H1 (cell line): ENCODE results near the gene PLA2G1B. TPM values are rescaled to one million over a fixed set of nuclear protein-coding genes. Genes with fewer than 3 reads are reported as not detected.

Experiments
- CTCF ChIA-PET: fragments of 300-600 bp; sonication (Branson Sonifier 250); formaldehyde crosslinking; loops from one replicate; lab custom pipeline; 2021; ENCODE audit not compliant: partially characterized antibody; lab: Charles Lee
- POLR2A ChIA-PET: fragments of 300-600 bp; sonication (Branson Sonifier 250); formaldehyde crosslinking; loops from one replicate; lab custom pipeline; 2021; ENCODE audit warnings: inconsistent platforms; ENCODE audit not compliant: partially characterized antibody; lab: Charles Lee
- DNase-seq, 2 experiments: peaks; one replicate each; pipeline versions ENCODE4 v3.0.0 to v3.0.0-alpha.2; 2010 to 2022; ENCODE audit warnings: low spot score in 2 of 2, low read depth in 1 of 2, mixed read lengths in 1 of 2
- FAIRE-seq: peaks from 2 replicates; lab custom pipeline; 2011; peaks lifted over from hg19 to GRCh38; lab: Jason Lieb, UNC
- H2AFZ ChIP-seq: 2 replicates; pipeline ENCODE4 v1.8.1; 2012; ENCODE audit warnings: low read length, inconsistent platforms
- H2AK5ac ChIP-seq: 2 replicates; pipeline ENCODE4 v1.6.1; 2013; ENCODE audit warnings: low read depth, low read length
- H2BK120ac ChIP-seq: replicated peaks from 2 replicates; pipeline ENCODE3; 2013; ENCODE audit warnings: low read depth, low read length, inconsistent platforms
- H2BK12ac ChIP-seq: 2 replicates; pipeline ENCODE4 v1.6.1; 2013; ENCODE audit warnings: low read depth, low read length
- H2BK15ac ChIP-seq: 2 replicates; pipeline ENCODE4 v1.6.1; 2013; ENCODE audit warnings: low read length
- H2BK20ac ChIP-seq: 2 replicates; pipeline ENCODE4 v1.6.1; 2013; ENCODE audit warnings: low read length
- H2BK5ac ChIP-seq: 2 replicates; pipeline ENCODE4 v1.6.1; 2013; ENCODE audit warnings: low read depth, low read length
- H3K14ac ChIP-seq: 2 replicates; pipeline ENCODE4 v1.6.1; 2013; ENCODE audit warnings: inconsistent platforms; ENCODE audit not compliant: insufficient read length
- H3K18ac ChIP-seq: 2 replicates; pipeline ENCODE4 v1.6.1; 2013; ENCODE audit warnings: low read length; ENCODE audit errors: extremely low read depth
- H3K23ac ChIP-seq: 2 replicates; pipeline ENCODE4 v1.6.1; 2013; ENCODE audit warnings: inconsistent platforms; ENCODE audit not compliant: insufficient read length
- H3K23me2 ChIP-seq: 2 replicates; pipeline ENCODE4 v1.6.1; 2013; ENCODE audit warnings: low read depth, low read length
- H3K27ac ChIP-seq: 2 replicates; pipeline ENCODE4 v1.6.1; 2011; ENCODE audit warnings: low read depth, low read length, inconsistent platforms
- H3K27me3 ChIP-seq, 4 experiments: replicated peaks in 1 of 4; 1 replicate in 1 of 4; 2 replicates in 3 of 4; pipeline versions ENCODE4 v1.6.1 to v1.8.1; 2011 to 2013; ENCODE audit warnings: low read length in 3 of 4, mild to moderate bottlenecking in 3 of 4, inconsistent platforms in 2 of 4, mixed read lengths in 2 of 4, moderate library complexity in 1 of 4; ENCODE audit not compliant: control insufficient read depth in 3 of 4, insufficient read depth in 3 of 4; ENCODE audit errors: extremely low read depth in 1 of 4
- H3K36me3 ChIP-seq, 4 experiments: 2 replicates each; pipeline versions ENCODE4 v1.6.1 to v1.8.1; 2011 to 2013; ENCODE audit warnings: mild to moderate bottlenecking in 4 of 4, low read length in 3 of 4, moderate library complexity in 2 of 4, control low read depth in 1 of 4, inconsistent platforms in 1 of 4; ENCODE audit not compliant: insufficient read depth in 4 of 4, control insufficient read depth in 2 of 4
- H3K4ac ChIP-seq: replicated peaks from 2 replicates; pipeline ENCODE3; 2013; ENCODE audit warnings: low read length, low read depth, mixed read lengths, inconsistent platforms; ENCODE audit not compliant: insufficient read length
- H3K4me1 ChIP-seq, 4 experiments: replicated peaks in 1 of 4; 1 replicate in 1 of 4; 2 replicates in 3 of 4; pipeline versions ENCODE4 v1.6.1 to v1.8.1; 2011 to 2013; ENCODE audit warnings: low read length in 3 of 4, inconsistent platforms in 2 of 4, mixed read lengths in 1 of 4; ENCODE audit not compliant: insufficient read depth in 4 of 4, control insufficient read depth in 3 of 4
- H3K4me2 ChIP-seq, 2 experiments: 2 replicates each; pipeline versions ENCODE4 v1.6.1 to v1.8.1; 2011 to 2013; ENCODE audit warnings: low read depth in 2 of 2, low read length in 2 of 2, control low read depth in 1 of 2, inconsistent platforms in 1 of 2, mild to moderate bottlenecking in 1 of 2; ENCODE audit not compliant: insufficient read depth in 1 of 2
- H3K4me3 ChIP-seq, 4 experiments: fragments of 200-600, 300-600 bp in 1 of 4; sonication (generic), shearing (Covaris generic), sonication (Bioruptor Twin) in 1 of 4; 2 replicates each; pipeline versions ENCODE4 v1.5.1 to v1.8.1; 2011 to 2016; ENCODE audit warnings: low read length in 4 of 4, low read depth in 3 of 4, control low read depth in 2 of 4, inconsistent platforms in 2 of 4, mild to moderate bottlenecking in 2 of 4, mixed read lengths in 1 of 4, moderate library complexity in 1 of 4; ENCODE audit not compliant: insufficient read depth in 2 of 4; ENCODE audit errors: extremely low read depth in 1 of 4
- H3K56ac ChIP-seq: replicated peaks from 2 replicates; pipeline ENCODE3; 2013; ENCODE audit warnings: low read depth, mild to moderate bottlenecking, mixed read lengths, low read length, inconsistent platforms; ENCODE audit not compliant: insufficient read length
- H3K79me1 ChIP-seq: 2 replicates; pipeline ENCODE4 v1.6.1; 2013; ENCODE audit warnings: low read depth, low read length, control low read depth
- H3K79me2 ChIP-seq, 2 experiments: 2 replicates each; pipeline versions ENCODE4 v1.6.1 to v1.8.1; 2012 to 2013; ENCODE audit warnings: low read length in 2 of 2, mild to moderate bottlenecking in 2 of 2, inconsistent platforms in 1 of 2; ENCODE audit not compliant: insufficient read depth in 2 of 2, control insufficient read depth in 1 of 2
- H3K9ac ChIP-seq, 4 experiments: replicated peaks in 1 of 4; 1 replicate in 1 of 4; 2 replicates in 3 of 4; pipeline versions ENCODE4 v1.6.1 to v1.8.1; 2011 to 2013; ENCODE audit warnings: low read depth in 3 of 4, low read length in 3 of 4, control low read depth in 2 of 4, mild to moderate bottlenecking in 2 of 4, moderate library complexity in 2 of 4, inconsistent platforms in 1 of 4; ENCODE audit errors: extremely low read depth in 1 of 4
- H3K9me3 ChIP-seq, 2 experiments: 2 replicates each; pipeline versions ENCODE4 v1.6.1 to v1.8.1; 2012 to 2013; ENCODE audit warnings: mild to moderate bottlenecking in 2 of 2, moderate library complexity in 2 of 2, control low read depth in 1 of 2, inconsistent platforms in 1 of 2, low read depth in 1 of 2, low read length in 1 of 2, mixed read lengths in 1 of 2; ENCODE audit not compliant: insufficient read depth in 2 of 2
- H4K20me1 ChIP-seq, 2 experiments: replicated peaks in 1 of 2; 2 replicates each; pipeline versions ENCODE3 to v1.8.1; 2011 to 2013; ENCODE audit warnings: inconsistent platforms in 2 of 2, low read length in 2 of 2, mild to moderate bottlenecking in 1 of 2; ENCODE audit not compliant: insufficient read depth in 2 of 2, control insufficient read depth in 1 of 2
- H4K5ac ChIP-seq: 2 replicates; pipeline ENCODE4 v1.6.1; 2013; ENCODE audit warnings: low read length, low read depth, mixed read lengths, inconsistent platforms; ENCODE audit not compliant: insufficient read length
- H4K8ac ChIP-seq: 2 replicates; pipeline ENCODE4 v1.8.0; 2013; ENCODE audit warnings: mild to moderate bottlenecking, moderate library complexity, low read length, inconsistent platforms; ENCODE audit not compliant: insufficient read depth; ENCODE audit errors: extremely low read depth
- H4K91ac ChIP-seq: replicated peaks from 2 replicates; pipeline ENCODE3; 2013; ENCODE audit warnings: low read length, mixed read lengths, inconsistent platforms; ENCODE audit not compliant: insufficient read length
- ASH2L ChIP-seq: fragments of 200-600, 300-600 bp; sonication (generic); IDR thresholded peaks from one replicate; pipeline ENCODE4 v1.7.1; 2017; ENCODE audit warnings: low read length
- CBX5 ChIP-seq: fragments of 300-800, 300-1000 bp; sonication (generic); IDR thresholded peaks from 2 replicates; pipeline ENCODE4 v1.7.1; 2016; ENCODE audit warnings: antibody characterized with exemption, low read length, low read depth
- EP300 ChIP-seq, 2 experiments: IDR thresholded peaks; 1 replicate in 1 of 2; 2 replicates in 1 of 2; pipeline ENCODE4 v1.6.1; 2011 to 2012; ENCODE audit warnings: low read depth in 2 of 2, low read length in 2 of 2, mild to moderate bottlenecking in 2 of 2, borderline replicate concordance in 1 of 2, inconsistent platforms in 1 of 2, moderate library complexity in 1 of 2
- HDAC2 ChIP-seq, 2 experiments: fragments of 300-600 bp in 1 of 2; sonication (generic) in 1 of 2; IDR thresholded peaks; 2 replicates each; pipeline ENCODE4 v1.6.1; 2011 to 2012; ENCODE audit warnings: low read depth in 2 of 2, low read length in 2 of 2, mild to moderate bottlenecking in 2 of 2, moderate library complexity in 2 of 2, borderline replicate concordance in 1 of 2, inconsistent platforms in 1 of 2
- KDM5A ChIP-seq: fragments of 200-600 bp; IDR thresholded peaks from 2 replicates; pipeline ENCODE4 v1.7.1; 2012; ENCODE audit warnings: mild to moderate bottlenecking, low read length, inconsistent platforms, mixed read lengths
- NANOG ChIP-seq: IDR thresholded peaks from 2 replicates; pipeline ENCODE4 v1.6.1; 2011; ENCODE audit warnings: low read length, low read depth, mild to moderate bottlenecking, inconsistent platforms; ENCODE audit not compliant: insufficient read depth, poor library complexity, severe bottlenecking
- PHF8 ChIP-seq: fragments of 200-600 bp; sonication (generic); conservative IDR thresholded peaks from 2 replicates; pipeline ENCODE4 v1.7.1; 2012; ENCODE audit warnings: low read depth, mild to moderate bottlenecking, inconsistent platforms, low read length, moderate library complexity
- SAP30 ChIP-seq: fragments of 300-600 bp; sonication (generic); IDR thresholded peaks from 2 replicates; pipeline ENCODE4 v1.7.1; 2012; ENCODE audit warnings: low read length, moderate library complexity, mild to moderate bottlenecking, inconsistent platforms; ENCODE audit not compliant: insufficient read depth, insufficient replicate concordance
- SIX5 ChIP-seq: IDR thresholded peaks from 2 replicates; pipeline ENCODE4 v1.6.1; 2011; ENCODE audit warnings: mild to moderate bottlenecking, low read depth, low read length
- SP2 ChIP-seq: IDR thresholded peaks from 2 replicates; pipeline ENCODE4 v1.6.1; 2012; ENCODE audit warnings: mild to moderate bottlenecking, low read length, inconsistent platforms
- SP4 ChIP-seq: IDR thresholded peaks from 2 replicates; pipeline ENCODE4 v1.6.1; 2012; ENCODE audit warnings: low read length, inconsistent platforms
- SUZ12 ChIP-seq: fragments of 200-600 bp; sonication (generic); IDR thresholded peaks from 2 replicates; pipeline ENCODE4 v1.6.1; 2012; ENCODE audit warnings: mild to moderate bottlenecking, inconsistent platforms, low read length, moderate library complexity, mixed read lengths
- WGBS, 2 experiments: shearing (Covaris generic) in 1 of 2; methylation state at CpG; one replicate each; pipeline versions ENCODE4 v1.1.6 to v1.1.7; 2013 to 2015; ENCODE audit warnings: low lambda C conversion rate in 2 of 2, mixed read lengths in 2 of 2, inconsistent platforms in 1 of 2, low coverage in 1 of 2, missing lambda C conversion rate in 1 of 2; ENCODE audit not compliant: insufficient replicate concordance in 2 of 2, insufficient coverage in 1 of 2, insufficient read length in 1 of 2; ENCODE audit errors: extremely low coverage in 1 of 2, missing lambda C conversion rate in 1 of 2; 5-methylcytosine and 5-hydroxymethylcytosine counted together
- polyA plus RNA-seq, 7 experiments: library from polyadenylated mRNA; depleted of rRNA in 3 of 7; stranded (reverse) in 5 of 7; unstranded in 2 of 7; fragments of >200 nt in 5 of 7; fragments of 200-250 nt in 2 of 7; gene quantifications; 1 replicate in 5 of 7; 2 replicates in 1 of 7; 4 replicates in 1 of 7; pipeline versions ENCODE4 v1.2.1 to v1.2.3, GENCODE V29; 2011 to 2013; ENCODE audit warnings: missing spikeins in 2 of 7, mixed read lengths in 2 of 7
- total RNA-seq: library from RNA; stranded (reverse); fragmentation: NEBNext Ultra II Directional; extraction: Animal tissue kit (Norgen Biotek cat#: 25700); gene quantifications from 2 replicates; pipeline ENCODE4 v1.2.1, GENCODE V29; 2021

The PLA2G1B gene
- total and polyA plus RNA-seq, 2 of the 8 experiments (the other 6 are each of a cell fraction or from before 2014, with no cell fraction given): not detected

DNA sequence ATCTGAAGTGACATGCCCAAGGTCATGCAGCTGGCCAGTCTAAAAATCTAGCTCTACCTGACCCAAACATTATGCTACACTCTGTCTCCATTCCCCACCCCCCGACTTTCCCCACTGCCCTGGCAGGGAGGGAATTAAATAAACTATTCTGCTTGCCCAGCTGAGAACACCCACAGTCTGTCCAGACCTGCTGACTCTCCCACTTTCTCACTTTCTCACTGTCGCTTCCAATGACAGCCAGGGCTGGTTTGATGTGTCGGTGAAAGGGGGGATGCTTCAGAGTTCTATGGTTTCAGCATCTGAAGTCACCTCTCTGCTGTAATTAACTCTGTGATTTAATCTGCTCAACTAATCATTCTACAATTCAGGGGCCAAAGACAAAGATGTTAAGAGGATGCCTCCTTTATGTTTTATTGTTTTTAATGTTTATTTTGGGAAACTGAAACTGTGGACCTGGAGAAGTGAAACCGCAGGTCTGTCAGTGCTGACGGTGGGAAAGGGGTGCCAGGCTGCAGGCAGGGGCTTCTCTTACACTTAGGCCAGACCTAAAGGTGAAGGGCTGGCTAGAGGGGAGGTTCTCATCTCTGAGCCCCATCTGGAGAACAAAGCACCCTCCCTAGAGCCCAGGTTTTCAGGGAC, 49.5 kb upstream of the PLA2G1B start:
- no peaks in the 10 kb centered on the region; the same call in 1 of the 2 replicates for H3K79me1 ChIP-seq
- peak overlapping the region; percentile 24 for H3K18ac ChIP-seq
- no peak overlapping the region for H2BK15ac ChIP-seq
- no peak overlapping the region for H2AFZ ChIP-seq
- H3K79me2 ChIP-seq: no peaks in the 10 kb centered on the region
- no peak overlapping the region for H3K4me3 ChIP-seq
- ChIA-PET CTCF (interaction anchor here (0.5 to 3.0 kb wide), 10 partner anchors 9 to 55 kb away, joined by 3 to 37 read pairs (median 5); no protein-coding TSS in a partner anchor), POLR2A (interaction anchor here (1.2 to 8.1 kb wide), 3 partner anchors 8 to 16 kb away, joined by 3 to 78 read pairs (median 10); no protein-coding TSS in a partner anchor)
- no peak overlapping the region for H3K23ac ChIP-seq
- no peak overlapping the region for H4K8ac ChIP-seq
- no peak for DNase-seq
- no peak overlapping the region for H4K91ac ChIP-seq
- peak overlapping the region; percentile 40; the same call in 1 of the 2 replicates for H2BK12ac ChIP-seq
- H3K4me2 ChIP-seq: no peak overlapping the region
- H3K9me3 ChIP-seq: no peaks in the 10 kb centered on the region
- H3K27ac ChIP-seq: no peak overlapping the region
- H3K4ac ChIP-seq: no peak overlapping the region
- no peaks in the 10 kb centered on the region for H3K27me3 ChIP-seq
- H2AK5ac ChIP-seq: no peak overlapping the region
- 78% methylated on average over 5 of the region's 5 CpGs; no CpG with 5 or more reads in 1 of the 2 experiments for WGBS, 2 experiments
- no peak for FAIRE-seq
- H3K23me2 ChIP-seq: no peaks in the 10 kb centered on the region
- H3K36me3 ChIP-seq: no peaks in the 10 kb centered on the region
- H3K14ac ChIP-seq: no peak overlapping the region
- peak overlapping the region; percentile 60; the same call in 1 of the 2 replicates for H2BK5ac ChIP-seq
- no peak overlapping the region for H2BK120ac ChIP-seq
- no peaks in the 10 kb centered on the region for H4K20me1 ChIP-seq
- H3K4me1 ChIP-seq: peaks cover 0 to 14% (median 8%) of the 10 kb centered on the region in 4 experiments
- H2BK20ac ChIP-seq: 0 out of 2 replicates have a peak overlapping the region, but pooled peaks have one; percentile 41
- no peak overlapping the region for H3K56ac ChIP-seq
- H3K9ac ChIP-seq: no peak overlapping the region
- no peak overlapping the region for H4K5ac ChIP-seq
- TF ChIP-seq NANOG: no peak
- no peak for TF ChIP-seq SUZ12
- no peak for TF ChIP-seq SIX5
- TF ChIP-seq EP300 (IDR thresholded peaks at IDR 0.05; ENCODE audit: borderline replicate concordance in 1 of 2, low read depth in 2 of 2, low read length in 2 of 2): no peak
- TF ChIP-seq PHF8: no peak
- no peak for TF ChIP-seq KDM5A
- TF ChIP-seq CBX5: no peak
- TF ChIP-seq SP4: no peak
- no peak for TF ChIP-seq SP2
- TF ChIP-seq HDAC2 (IDR thresholded peaks at IDR 0.05; ENCODE audit: borderline replicate concordance in 1 of 2, low read depth in 2 of 2, low read length in 2 of 2): no peak
- TF ChIP-seq SAP30: no peak
- no peak for TF ChIP-seq ASH2L
